NAMALWA (cell line): ENCODE data around the gene BLOC1S4.
"Not testable (repeated sequence)": the region's sequence is repeated elsewhere in the genome, so short reads cannot be mapped to it uniquely, and the experiment has no call there.

Experiments used
- DNase-seq: peaks from one replicate; pipeline ENCODE4 v3.0.0-alpha.2; 2015; ENCODE audit warnings: low spot score

BLOC1S4 gene

DNA sequence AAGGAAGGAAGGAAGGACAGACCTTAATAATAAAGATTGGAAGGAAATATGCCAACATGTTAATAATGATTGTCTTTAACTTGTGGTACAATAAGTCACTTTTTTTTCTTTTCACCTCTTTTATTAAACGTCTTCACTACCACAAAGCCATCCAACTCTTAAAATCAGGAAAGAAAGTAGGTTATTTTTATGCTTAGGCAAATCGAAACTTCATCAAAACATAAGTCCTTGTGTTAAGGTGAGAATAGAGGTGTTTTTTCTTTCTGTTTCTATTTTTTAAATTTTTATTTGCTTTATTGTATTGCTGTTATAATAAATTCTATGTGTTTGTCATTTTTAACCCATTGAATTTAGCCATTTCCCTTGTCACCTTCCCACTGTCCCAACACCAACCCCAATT lies 26.5 kb downstream of the BLOC1S4 start:
- DNase-seq = no peak

DNA sequence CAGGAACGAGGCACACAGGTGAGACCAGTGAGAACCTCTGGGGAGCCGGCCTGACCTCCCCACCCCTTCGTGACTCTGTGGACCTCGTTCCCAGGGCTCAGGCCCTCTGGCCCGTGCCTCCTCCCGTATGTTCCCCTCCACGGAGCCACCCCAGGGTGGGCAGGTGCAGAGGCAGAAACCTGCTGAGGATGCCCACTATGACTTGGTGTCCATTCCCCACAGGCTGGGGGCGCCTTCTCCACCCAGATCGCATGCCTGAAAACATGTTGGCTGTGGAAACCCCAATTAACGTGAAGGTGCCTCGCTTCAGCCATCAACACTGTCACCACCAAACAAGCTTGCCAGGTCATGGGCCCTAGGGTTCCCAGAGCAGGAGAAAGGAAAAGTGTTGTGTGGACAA lies 27.0 kb downstream of the BLOC1S4 start:
- no peak for DNase-seq

DNA sequence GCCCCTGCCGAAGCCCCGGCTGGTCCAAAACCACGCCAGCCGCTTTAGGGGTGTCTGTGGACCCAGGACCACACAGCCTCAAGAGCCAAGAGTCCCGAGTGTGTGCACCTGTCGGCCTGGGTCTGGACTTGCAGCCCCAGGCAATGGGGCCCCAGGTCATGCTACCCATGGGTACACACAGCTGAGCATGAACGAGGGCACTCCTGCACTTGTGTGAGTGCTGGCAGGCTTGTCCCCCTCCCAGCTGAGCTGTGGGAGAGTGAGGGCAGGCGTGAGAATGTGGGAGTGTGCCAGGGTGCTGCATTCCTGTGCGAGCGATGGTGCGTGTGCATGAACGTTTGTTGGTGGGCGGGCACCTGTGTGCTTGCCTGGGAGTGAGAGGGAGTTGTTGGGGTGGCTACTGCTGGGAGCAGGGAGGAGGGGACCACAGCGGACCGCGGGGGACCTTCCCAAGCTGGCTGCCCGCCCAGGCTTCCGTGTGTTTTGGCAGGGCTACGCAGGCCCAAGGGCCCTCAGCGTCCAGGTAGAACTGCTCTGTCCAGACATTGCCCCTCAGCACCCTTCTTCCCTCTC lies 30.8 kb downstream of the BLOC1S4 start:
- DNase-seq = no peak

DNA sequence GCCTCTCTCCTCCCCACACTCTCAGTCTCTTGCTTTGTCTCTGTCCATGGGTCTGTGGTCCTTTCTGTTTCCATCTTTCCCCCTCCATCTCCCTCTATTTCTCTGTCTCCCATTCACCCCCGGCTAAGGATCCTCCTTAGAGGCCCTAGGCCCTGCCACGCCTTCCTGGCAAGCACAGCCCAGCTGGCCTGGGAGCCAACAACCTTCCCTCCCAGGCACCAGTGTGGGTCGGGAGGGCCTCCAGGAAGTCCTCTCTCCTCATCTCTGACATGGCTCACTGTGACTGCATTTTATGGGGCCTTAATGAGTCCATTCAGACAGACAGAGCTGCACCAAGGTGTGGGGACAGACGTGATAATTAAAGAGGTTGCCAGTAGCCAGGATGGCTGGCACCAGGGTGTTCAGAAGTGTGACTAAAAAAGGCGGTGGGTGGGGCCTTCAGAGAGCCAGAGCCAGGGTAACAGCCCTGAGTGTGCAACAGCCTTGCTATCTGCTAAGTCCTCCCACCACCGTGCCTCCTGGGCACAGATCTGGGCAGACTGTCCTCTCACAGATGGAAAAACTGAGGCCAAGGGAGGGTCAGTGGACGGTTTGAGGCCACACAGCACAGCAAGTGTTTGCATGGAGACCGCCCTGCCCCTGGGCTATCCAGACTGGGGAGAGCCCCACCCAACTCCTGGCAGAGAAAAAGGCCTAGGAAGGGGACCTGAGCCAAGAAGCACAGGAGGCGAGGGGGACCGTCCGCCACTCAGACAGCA lies 31.5 kb downstream of the BLOC1S4 start:
- DNase-seq = no peak

DNA sequence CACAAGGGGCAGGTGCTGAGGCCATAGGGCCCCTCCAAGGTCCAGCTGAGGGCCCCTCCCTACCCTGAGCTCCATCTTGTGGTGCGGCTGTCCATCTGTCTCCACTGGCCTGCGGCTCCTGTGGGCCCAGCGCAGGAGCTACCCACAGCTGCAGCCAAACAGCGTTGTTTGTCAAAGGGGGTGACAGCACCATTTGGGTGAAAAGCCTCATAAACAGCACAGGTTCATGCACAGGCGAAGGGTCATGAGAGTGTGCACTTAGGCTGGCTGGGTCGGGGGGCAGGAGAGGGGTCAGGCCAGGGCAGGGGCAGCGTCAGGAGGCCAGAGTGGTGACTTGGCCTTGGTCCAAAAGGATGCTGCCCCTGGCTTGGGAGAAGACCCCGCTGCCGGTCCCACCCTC lies 32.3 kb downstream of the BLOC1S4 start:
- no peak for DNase-seq

DNA sequence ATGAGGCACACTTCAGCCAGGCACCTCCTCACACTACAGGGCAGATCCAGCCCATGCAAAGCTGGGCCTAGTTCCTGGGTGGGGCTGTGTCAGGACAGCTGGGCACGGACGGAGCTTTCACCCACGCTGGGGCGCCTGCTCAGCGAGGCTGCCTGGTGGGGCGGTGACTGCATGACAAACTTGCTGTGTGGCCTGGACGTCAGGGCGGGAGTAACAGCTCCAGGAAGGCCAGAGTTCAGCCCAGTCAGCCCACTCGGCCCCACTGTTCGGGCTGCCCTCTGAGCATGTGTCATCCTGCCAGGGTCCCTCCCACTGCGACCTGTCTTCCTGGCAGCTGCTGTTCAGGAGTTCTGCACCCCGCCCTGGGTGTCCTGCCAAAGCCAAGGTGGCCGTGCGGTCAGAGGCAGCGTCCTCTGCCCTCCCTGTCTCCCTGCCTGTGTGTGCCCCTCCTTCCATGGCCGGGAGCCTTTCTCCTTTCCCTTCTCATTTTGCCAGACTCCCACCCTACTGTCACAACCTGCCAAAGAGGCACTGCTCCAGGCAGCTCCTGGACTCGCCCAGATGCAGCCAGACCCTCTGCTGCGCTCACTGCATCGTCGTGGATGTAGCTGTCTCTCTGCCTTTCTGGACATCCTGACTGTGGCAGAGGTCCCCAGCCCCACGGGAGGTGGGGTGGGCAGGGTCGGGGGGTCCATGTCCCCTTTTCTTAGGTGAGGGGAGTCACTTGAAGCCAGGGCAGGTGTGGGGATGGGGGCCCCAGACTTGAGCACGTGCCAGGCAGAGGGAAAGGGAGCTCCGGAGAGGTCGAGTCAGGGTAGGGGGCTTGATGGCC lies 33.6 kb downstream of the BLOC1S4 start:
- DNase-seq = no peak

DNA sequence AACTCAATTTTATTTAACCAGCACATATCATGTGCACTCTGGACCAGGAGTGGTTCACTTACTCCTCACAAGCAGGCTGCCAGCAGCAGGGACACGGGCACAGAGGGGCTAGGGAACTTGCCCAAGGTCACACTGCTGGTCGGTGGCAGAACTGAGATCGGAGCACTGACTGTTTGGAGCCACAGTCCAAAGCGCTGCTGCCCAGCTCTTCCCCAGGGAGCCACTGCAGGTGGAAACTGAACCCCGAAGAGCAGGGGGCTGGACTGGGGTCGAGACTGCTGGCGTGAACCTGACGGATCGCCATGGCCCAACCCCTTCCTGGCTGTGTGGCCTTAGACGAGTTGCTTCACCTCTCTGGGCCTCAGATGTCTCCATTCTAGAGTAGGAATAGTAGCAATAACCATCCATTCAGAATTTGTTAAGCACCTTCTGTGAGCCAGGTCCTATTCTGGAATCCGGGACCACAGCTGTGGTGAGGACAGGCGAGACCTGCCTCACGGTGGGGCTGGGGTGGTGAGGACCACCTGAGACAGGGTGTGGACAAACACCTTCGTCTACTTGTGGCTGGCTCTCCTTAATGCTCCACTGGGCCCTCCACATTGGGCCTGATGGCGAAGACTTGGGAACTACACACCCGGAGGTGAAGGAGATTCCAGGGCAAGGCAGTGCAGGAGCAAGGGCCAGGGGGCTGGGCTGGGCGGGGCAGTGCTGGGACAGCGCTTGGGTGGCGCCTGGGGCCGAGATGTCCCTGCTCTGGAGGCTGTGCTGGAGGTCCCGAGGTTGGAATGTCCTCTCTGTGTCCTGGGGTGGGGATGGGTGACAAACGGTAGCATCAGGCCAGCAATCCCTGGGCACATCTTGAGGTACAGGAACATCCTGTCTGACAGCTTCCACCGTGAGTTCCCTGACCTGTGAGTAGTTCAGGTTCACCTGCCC lies 34.6 kb downstream of the BLOC1S4 start:
- DNase-seq = no peak

DNA sequence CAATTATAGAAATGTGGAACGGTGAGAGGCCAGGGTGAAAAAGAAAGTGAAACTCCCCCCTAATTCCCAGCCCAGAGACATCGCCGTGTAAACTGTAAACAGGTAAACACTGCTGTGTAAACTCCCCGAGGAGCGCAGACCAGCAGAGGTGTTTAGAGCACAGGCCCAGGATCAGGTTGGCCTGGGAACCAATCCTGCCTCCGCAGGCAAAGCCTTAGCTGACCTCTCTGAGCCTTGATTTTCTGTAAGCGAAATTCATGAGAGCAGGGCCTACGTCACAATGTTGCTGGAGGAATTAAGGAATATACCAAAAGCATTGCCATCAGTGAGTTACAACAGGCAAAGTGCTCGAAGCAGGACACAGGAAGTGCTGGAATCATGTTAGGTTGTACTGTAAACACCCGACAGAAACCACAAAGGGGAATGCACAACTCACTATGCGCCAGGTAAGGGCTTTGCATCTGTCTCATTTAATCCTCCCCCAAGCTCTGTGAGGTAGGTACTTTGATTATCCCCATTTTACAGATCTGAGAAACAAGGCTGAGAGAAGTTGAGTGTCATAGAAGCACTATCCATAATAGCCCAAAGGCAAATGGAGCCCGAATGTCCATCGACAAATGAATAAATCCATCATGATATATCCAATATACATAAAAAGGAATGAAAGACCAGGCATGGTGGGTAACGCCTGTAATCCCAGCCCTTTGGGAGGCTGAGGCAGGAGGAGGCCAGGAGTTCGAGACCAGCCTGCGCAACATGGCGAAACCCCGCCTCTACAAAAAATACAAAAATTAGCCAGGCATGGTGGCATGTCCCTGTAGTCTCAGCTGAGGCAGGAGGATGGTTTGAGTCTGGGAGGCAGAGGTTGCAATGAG lies 35.9 kb downstream of the BLOC1S4 start:
- no peak for DNase-seq

DNA sequence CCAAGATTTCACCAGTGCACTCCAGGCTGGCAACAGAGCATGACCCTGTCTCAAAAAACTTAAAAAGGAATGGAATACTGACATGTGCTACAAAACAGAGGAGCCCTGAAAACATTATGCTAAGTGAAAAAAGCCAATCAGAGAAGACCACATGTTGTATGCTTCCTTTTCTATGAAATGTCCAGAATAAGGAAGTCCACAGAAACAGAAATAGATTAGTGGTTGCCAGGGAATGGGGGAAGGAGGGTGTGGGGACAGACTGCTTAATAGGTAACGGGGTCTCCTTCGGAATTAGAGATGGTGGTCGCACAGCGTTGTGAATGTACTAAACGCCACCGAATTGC lies 36.5 kb downstream of the BLOC1S4 start:
- no peak for DNase-seq

DNA sequence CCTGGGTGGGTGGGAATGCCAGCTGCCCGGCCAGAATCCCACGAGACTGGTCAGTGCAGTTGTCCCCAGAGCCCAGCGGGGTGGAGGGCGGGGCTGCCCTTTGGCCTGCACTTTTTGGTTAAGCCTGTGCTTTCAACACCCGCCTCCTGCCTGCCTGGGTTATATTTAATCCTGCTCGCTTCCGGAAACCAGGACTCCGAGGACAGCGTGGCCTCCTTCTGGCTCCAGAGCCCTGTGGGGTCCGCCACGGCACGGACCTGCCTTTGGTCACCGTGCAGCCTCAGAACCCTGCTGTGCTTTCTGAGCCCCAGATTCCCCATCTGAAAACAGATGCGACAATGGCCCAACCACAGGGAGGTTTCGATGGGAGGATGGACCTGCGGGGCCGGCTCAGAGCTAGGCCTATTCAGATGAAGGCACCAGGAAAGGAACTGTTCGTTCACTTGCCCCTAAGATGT lies 37.2 kb downstream of the BLOC1S4 start:
- no peak for DNase-seq

DNA sequence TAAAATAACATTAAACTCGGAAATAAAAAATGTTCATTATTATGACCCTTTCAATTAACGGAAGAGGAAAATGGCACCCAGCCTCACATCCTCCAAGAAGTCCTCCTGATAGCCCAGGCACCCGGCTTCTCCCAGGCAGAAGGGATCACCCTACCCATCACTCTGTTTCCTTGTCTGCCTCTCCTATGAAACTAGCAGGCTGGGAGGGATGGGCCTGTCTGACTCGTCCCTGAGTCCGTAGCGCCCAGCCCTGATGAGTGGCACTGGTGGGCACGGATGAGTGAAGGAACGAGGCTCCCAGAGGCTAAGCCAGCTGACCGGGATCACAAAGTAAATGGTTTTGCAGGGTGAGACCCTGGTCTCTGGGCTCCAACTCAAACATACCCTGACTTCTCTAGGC lies 37.9 kb downstream of the BLOC1S4 start:
- no peak for DNase-seq

DNA sequence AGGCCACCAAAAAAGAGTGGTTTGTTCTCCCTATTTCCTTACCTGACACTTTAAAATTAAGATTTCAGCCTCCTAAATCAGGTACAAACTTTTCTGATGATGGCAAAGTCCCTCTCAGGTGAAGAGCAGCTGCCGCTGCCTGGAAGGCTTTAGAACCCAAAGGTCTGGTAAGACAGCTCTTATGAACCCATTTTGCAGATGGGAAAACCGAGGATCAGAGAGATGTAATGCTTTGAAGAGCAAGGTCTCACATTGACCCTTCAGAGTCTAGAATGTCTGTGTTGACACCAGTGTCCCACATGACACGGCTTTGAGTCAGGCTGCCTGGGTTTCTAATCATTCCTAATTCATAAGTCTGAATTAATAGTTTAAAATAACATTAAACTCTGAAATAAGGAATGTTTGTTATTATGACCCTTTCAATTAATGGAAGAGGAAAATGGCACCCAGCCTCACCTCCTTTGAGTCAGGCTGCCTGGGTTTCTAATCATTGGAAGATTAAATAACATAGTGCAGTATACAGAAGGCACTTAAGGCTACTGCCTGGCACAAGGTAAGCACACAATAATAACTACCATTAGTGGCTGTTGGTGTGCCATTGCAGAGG lies 38.6 kb downstream of the BLOC1S4 start:
- no peak for DNase-seq

DNA sequence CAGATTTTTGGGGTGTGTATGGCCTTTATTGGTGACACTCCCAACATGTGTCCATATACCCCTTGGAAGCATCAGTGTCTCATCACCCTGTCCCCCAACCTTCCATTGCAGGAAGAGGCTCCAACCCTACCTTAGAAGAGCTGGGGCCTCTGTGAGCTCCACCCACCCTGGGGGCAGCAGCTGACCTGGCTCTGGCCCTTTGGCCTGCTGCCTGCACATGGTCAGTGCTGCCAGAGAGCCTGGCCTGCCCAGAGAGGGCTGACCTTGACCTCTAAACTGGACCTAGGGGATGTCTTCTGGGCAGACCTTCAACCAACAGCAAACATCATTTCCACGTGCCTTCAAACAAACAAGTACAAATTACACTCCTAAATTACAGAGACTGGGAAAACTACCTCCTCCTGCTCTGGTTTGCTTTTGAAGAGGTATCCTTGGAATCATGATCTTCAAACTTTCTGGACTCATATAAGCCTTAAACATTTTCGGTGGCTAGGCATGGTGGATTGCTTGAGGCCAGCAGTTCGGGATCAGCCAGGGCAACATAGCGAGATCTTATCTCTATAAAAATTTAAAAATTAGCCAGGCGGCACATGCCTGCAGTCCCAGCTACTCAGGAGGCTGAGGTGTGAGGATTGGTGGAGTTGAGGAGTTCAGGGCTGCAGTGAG lies 39.2 kb downstream of the BLOC1S4 start:
- no peak for DNase-seq

DNA sequence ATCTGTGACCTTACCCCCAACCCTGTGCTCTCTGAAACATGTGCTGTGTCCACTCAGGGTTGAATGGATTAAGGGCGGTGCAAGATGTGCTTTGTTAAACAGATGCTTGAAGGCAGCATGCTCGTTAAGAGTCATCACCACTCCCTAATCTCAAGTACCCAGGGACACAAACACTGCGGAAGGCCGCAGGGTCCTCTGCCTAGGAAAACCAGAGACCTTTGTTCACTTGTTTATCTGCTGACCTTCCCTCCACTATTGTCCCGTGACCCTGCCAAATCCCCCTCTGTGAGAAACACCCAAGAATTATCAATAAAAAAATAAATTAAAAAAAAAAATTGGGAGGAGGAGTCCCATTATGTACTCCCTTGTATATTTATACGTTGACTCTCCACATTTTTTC lies 40.4 kb downstream of the BLOC1S4 start:
- DNase-seq = not testable (repeated sequence)

DNA sequence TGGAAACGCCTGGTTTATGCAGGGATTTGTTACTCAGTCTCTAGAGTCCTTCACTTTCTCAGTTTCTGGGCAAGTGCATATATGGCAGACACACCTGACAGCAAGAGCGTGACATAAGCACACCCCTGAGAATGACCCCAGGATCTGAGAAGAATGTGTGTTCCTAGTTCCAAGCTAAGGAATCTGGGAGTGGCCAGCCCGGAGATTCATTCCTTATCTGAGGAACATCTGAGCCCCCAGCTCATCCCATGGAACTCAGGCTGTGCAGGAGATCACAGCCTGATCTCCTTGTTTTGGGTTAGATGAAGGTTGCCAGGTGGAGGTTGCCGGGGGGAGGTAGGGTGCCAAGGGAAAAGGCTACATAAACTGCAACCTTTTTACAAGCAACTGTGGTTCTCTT lies 42.8 kb downstream of the BLOC1S4 start:
- DNase-seq = no peak

DNA sequence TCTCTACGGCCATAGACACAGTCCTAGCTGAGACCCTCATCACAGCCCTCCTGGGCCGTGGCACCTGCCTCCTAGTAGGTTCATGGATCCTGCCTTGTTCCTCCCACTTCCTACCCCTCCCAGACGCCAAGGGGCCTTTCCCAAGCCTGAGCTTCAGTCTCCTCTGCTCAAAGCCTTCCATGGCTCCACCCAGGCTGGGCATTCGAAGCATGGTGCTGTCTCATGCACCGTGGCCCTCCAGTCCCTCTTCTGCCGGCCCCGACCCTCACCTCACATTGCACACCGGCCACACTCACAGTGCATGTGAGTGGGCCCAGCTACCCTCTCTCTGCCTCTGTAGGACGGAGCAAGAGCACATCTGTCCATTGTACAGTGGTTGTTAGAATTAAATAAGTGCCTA lies 44.9 kb downstream of the BLOC1S4 start:
- no peak for DNase-seq

DNA sequence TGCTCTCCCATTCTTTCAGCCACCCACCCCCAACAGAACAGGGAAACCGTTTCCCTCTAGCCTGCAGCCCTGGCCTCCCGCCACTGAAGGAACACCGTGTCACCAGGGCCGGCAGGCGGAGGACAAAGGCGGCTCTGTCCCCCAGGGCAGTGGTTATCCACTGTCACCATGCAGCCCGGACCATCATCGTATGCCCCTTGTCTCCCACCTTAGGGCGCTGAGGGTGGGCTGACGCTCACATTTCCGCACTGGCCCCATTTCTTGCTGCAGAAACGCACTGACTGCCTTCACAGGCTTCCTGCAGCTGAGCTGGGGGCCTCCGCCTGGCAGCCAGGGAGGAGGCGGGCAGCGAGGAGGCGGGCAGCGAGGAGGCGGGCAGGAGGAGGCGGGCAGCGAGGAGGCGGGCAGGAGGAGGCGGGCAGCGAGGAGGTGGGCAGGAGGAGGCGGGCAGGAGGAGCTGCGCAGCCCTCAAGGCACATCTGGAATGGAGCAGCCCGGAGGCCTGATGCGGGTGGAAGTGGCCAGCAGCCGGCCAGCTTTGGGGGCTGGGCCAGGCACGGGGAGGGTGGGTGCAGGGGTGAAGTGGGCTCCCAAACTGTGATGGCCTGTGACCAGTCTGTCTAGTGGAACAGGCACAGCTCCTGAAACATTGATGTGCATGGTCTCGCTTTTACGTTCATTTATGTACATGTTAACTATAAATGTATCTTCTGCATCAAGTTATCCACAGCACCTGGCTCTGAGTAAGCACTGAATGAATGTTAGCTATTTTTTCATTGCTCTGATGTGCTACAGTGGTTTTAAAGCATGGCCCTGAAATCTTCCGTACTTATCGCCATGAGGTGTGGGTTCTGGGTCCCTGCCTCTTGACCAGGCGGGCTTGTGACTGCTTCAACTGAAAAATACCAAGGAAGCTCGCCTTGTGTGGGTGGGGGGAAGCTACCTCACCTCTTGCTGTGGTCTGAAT lies 46.0 kb downstream of the BLOC1S4 start:
- DNase-seq = no peak

DNA sequence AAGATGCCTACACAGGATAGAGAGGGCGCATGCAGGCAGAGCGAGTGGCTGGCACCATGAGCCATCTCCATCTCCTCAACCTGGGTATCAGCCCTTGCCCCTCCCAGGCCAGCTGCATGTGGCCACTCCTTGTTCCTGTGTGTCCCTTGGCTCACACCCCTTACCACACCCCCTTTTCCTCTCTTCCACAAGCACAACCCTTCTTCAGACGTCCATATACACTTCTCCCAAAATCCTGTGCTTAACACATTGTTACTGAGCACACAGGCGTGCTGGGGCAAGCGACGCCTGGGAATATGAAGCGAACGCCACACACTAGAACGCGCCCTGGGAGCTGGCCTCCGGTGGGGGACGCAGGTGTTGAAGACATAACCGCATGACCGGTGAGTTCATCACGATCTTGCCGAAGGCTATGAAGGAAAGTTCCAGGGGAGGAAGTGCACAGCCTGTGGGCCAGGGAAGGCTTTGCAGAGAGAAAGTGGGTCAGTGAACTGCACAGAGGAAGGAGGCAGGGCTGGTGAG lies 47.4 kb downstream of the BLOC1S4 start:
- no peak for DNase-seq
